Calu3 (cell line): ENCODE results near the gene PDGFD. TPM values are rescaled to one million over a fixed set of nuclear protein-coding genes. Genes with fewer than 3 reads are reported as not detected.

Source experiments
- BruUV-seq: library from RNA; stranded (reverse); fragments of 400-500 nt; replicated peaks from 2 replicates; lab custom pipeline; 2021; lab: Mats Ljungman, UMichigan
- CTCF ChIA-PET: fragments of 300-600 bp; sonication (Branson Sonifier 250); formaldehyde crosslinking; loops from one replicate; lab custom pipeline; 2022; ENCODE audit warnings: antibody characterized with exemption; lab: Charles Lee
- DNase-seq: peaks from one replicate; pipeline ENCODE4 v3.0.0; 2022
- H3K27ac Mint-ChIP-seq: one replicate; pipeline ENCODE4 v1.8.0; 2022; ENCODE audit warnings: mixed read lengths; ENCODE audit not compliant: unreplicated experiment
- H3K27me3 Mint-ChIP-seq: one replicate; pipeline ENCODE4 v1.8.0; 2022; ENCODE audit warnings: mixed read lengths; ENCODE audit not compliant: unreplicated experiment
- H3K36me3 Mint-ChIP-seq: one replicate; pipeline ENCODE4 v1.8.0; 2022; ENCODE audit warnings: mild to moderate bottlenecking, moderate library complexity, mixed read lengths; ENCODE audit not compliant: insufficient read depth, unreplicated experiment
- H3K4me1 Mint-ChIP-seq: one replicate; pipeline ENCODE4 v1.8.0; 2022; ENCODE audit warnings: mild to moderate bottlenecking, low read depth, mixed read lengths; ENCODE audit not compliant: unreplicated experiment
- H3K4me3 Mint-ChIP-seq: one replicate; pipeline ENCODE4 v1.8.0; 2022; ENCODE audit warnings: mild to moderate bottlenecking, low read depth, moderate library complexity, mixed read lengths; ENCODE audit not compliant: unreplicated experiment
- H3K9me3 Mint-ChIP-seq: one replicate; pipeline ENCODE4 v1.8.0; 2022; ENCODE audit warnings: low read depth, mixed read lengths; ENCODE audit not compliant: unreplicated experiment
- intact Hi-C: fragments of 100-400 bp; cut with micrococcal nuclease; formaldehyde crosslinking; loops from one replicate; pipeline ENCODE4 v1.10.0; 2022; ENCODE audit not compliant: unreplicated experiment
- total RNA-seq: library from RNA; stranded (reverse); gene quantifications from 2 replicates; pipeline ENCODE4 v1.2.3, GENCODE V29; 2022
- TF ChIP-seq, protein P1 (sequence below): fragments of 200-600 bp; IDR thresholded peaks from one replicate; pipeline ENCODE4 v1.8.0; 2022; ENCODE audit warnings: antibody characterized with exemption; ENCODE audit not compliant: unreplicated experiment

Gene PDGFD
- total RNA-seq, 1 experiment from 2014 or later = 5.1 TPM

GRCh38 chr11:104098555-104098954 lies 65.4 kb downstream of the PDGFD start:
- Mint-ChIP-seq H3K36me3 (no peaks in the 10 kb centered on the region), H3K9me3 (no peaks in the 10 kb centered on the region), H3K4me1 (no peaks in the 10 kb centered on the region), H3K4me3 (no peak overlapping the region), H3K27me3 (no peaks in the 10 kb centered on the region), H3K27ac (no peak overlapping the region)
- no peak for DNase-seq
- TF ChIP-seq, protein P1, sequence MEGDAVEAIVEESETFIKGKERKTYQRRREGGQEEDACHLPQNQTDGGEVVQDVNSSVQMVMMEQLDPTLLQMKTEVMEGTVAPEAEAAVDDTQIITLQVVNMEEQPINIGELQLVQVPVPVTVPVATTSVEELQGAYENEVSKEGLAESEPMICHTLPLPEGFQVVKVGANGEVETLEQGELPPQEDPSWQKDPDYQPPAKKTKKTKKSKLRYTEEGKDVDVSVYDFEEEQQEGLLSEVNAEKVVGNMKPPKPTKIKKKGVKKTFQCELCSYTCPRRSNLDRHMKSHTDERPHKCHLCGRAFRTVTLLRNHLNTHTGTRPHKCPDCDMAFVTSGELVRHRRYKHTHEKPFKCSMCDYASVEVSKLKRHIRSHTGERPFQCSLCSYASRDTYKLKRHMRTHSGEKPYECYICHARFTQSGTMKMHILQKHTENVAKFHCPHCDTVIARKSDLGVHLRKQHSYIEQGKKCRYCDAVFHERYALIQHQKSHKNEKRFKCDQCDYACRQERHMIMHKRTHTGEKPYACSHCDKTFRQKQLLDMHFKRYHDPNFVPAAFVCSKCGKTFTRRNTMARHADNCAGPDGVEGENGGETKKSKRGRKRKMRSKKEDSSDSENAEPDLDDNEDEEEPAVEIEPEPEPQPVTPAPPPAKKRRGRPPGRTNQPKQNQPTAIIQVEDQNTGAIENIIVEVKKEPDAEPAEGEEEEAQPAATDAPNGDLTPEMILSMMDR = no peak
- CTCF ChIA-PET = no interaction called here
- BruUV-seq = no TSS peak
- intact Hi-C loops = no loop called here

DNA sequence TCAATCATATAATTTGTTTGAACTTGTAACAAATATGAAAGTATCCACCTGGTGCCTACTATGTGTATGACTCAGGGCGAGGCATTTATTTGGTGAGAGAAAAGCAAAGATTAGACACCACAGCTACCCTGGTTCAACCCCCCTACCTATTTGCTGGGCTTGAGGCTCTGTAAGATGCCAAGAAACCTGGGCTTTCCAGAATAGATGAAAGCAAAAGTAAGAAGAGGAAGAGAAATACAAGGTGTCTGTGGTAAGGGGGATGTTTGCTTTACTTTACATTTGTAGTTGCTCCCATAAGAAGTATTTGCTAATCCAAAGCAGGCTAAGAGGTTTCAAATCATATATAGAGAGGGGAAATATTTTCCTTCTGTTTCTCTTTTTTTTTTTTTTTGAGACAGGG lies 65.8 kb downstream of the PDGFD start:
- no TSS peak for BruUV-seq
- Mint-ChIP-seq H3K27me3 (no peaks in the 10 kb centered on the region), H3K4me3 (no peak overlapping the region), H3K36me3 (no peaks in the 10 kb centered on the region), H3K9me3 (no peaks in the 10 kb centered on the region), H3K27ac (no peak overlapping the region), H3K4me1 (no peaks in the 10 kb centered on the region)
- intact Hi-C loops = no loop called here
- TF ChIP-seq, protein P1 = no peak
- CTCF ChIA-PET = no interaction called here
- no peak for DNase-seq

- CTCF ChIA-PET = no interaction called here
- no TSS peak for BruUV-seq
- no peak for DNase-seq
- Mint-ChIP-seq H3K36me3 (no peaks in the 10 kb centered on the region), H3K27ac (no peak overlapping the region), H3K9me3 (no peaks in the 10 kb centered on the region), H3K4me3 (no peak overlapping the region), H3K4me1 (no peaks in the 10 kb centered on the region), H3K27me3 (no peaks in the 10 kb centered on the region)
- intact Hi-C loops = no loop called here
- TF ChIP-seq, protein P1 = no peak
These were observed 67.0 kb downstream of the PDGFD start for GRCh38 chr11:104096900-104097299.

DNA sequence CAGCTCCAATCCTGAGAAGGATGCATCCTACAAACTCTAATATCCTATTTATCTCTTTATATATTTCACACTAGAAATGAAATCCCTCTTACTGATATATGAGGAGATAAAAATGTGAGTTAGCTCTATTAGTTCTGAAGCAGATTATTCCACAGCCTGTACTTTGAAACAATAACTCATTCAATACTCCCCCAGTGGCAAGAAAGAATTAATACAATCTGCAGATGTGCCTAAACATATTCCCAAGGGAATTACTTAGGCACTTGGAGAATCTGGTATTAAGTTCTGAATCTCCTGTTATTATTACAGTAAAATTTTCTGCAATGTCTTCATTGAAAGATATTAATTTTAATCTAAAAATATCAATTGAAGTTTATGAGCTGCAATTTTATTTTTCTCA lies 68.2 kb downstream of the PDGFD start:
- Mint-ChIP-seq H3K27ac (no peak overlapping the region), H3K36me3 (no peaks in the 10 kb centered on the region), H3K27me3 (no peaks in the 10 kb centered on the region), H3K9me3 (no peaks in the 10 kb centered on the region), H3K4me3 (no peak overlapping the region), H3K4me1 (no peaks in the 10 kb centered on the region)
- intact Hi-C loops = no loop called here
- BruUV-seq = no TSS peak
- TF ChIP-seq, protein P1 = no peak
- no peak for DNase-seq
- CTCF ChIA-PET = no interaction called here
